H9 (cell line): ENCODE data around the gene ARHGAP8. TPM values are rescaled to one million over a fixed set of nuclear protein-coding genes. Genes with fewer than 3 reads are reported as not detected.

Experiments used
- DNase-seq: peaks from one replicate; pipeline ENCODE4 v3.0.0-alpha.2; 2017
- H2AFZ ChIP-seq: one replicate; pipeline ENCODE4 v1.6.1; 2013; ENCODE audit warnings: mild to moderate bottlenecking, low read length, control low read depth, moderate library complexity
- H2AK5ac ChIP-seq: 2 replicates; pipeline ENCODE4 v1.6.1; 2013; ENCODE audit warnings: low read length, control low read depth, mixed read lengths; ENCODE audit not compliant: insufficient read length
- H2BK120ac ChIP-seq: one replicate; pipeline ENCODE4 v1.6.1; 2013; ENCODE audit warnings: low read depth, mild to moderate bottlenecking, low read length, control low read depth, inconsistent platforms; ENCODE audit not compliant: poor library complexity, severe bottlenecking
- H2BK12ac ChIP-seq: 2 replicates; pipeline ENCODE4 v1.6.1; 2013; ENCODE audit warnings: low read length, control low read depth, mixed read lengths, low read depth; ENCODE audit not compliant: insufficient read length
- H2BK15ac ChIP-seq: 2 replicates; pipeline ENCODE4 v1.6.1; 2013; ENCODE audit warnings: low read depth, low read length, control low read depth
- H2BK20ac ChIP-seq: one replicate; pipeline ENCODE4 v1.6.1; 2013; ENCODE audit warnings: low read depth, mild to moderate bottlenecking, low read length, control low read depth, inconsistent platforms; ENCODE audit not compliant: poor library complexity, severe bottlenecking
- H2BK5ac ChIP-seq: 2 replicates; pipeline ENCODE4 v1.6.1; 2013; ENCODE audit warnings: low read length, control low read depth, mixed read lengths; ENCODE audit not compliant: insufficient read length
- H3K14ac ChIP-seq: 2 replicates; pipeline ENCODE4 v1.6.1; 2013; ENCODE audit warnings: low read length, control low read depth; ENCODE audit not compliant: insufficient read depth
- H3K18ac ChIP-seq: 2 replicates; pipeline ENCODE4 v1.6.1; 2013; ENCODE audit warnings: low read depth, mild to moderate bottlenecking, mixed read lengths, low read length, control low read depth; ENCODE audit not compliant: insufficient read length
- H3K23ac ChIP-seq: 2 replicates; pipeline ENCODE4 v1.6.1; 2013; ENCODE audit warnings: low read length, control low read depth, mixed read lengths, low read depth; ENCODE audit not compliant: insufficient read length
- H3K23me2 ChIP-seq: 2 replicates; pipeline ENCODE4 v1.6.1; 2013; ENCODE audit warnings: low read depth, mild to moderate bottlenecking, mixed read lengths, low read length, control low read depth; ENCODE audit not compliant: insufficient read length, poor library complexity, severe bottlenecking
- H3K27ac ChIP-seq: 2 replicates; pipeline ENCODE4 v1.5.1; 2013; ENCODE audit warnings: low read length, control low read depth, mixed read lengths, low read depth; ENCODE audit not compliant: insufficient read length
- H3K27me3 ChIP-seq: 2 replicates; pipeline ENCODE4 v1.6.1; 2013; ENCODE audit warnings: low read length, control low read depth, inconsistent platforms; ENCODE audit not compliant: insufficient read depth
- H3K4ac ChIP-seq: 2 replicates; pipeline ENCODE4 v1.6.1; 2013; ENCODE audit warnings: low read depth, mild to moderate bottlenecking, control low read depth, inconsistent platforms, low read length, moderate library complexity
- H3K4me1 ChIP-seq: 2 replicates; pipeline ENCODE4 v1.6.1; 2013; ENCODE audit warnings: low read length, control low read depth, inconsistent platforms; ENCODE audit not compliant: insufficient read depth
- H3K4me2 ChIP-seq: 2 replicates; pipeline ENCODE4 v1.6.1; 2013; ENCODE audit warnings: low read length, control low read depth, mixed read lengths; ENCODE audit not compliant: insufficient read length, insufficient read depth
- H3K56ac ChIP-seq: 2 replicates; pipeline ENCODE4 v1.6.1; 2013; ENCODE audit warnings: low read depth, mild to moderate bottlenecking, mixed read lengths, low read length, control low read depth; ENCODE audit not compliant: insufficient read length
- H3K79me1 ChIP-seq: 2 replicates; pipeline ENCODE4 v1.6.1; 2013; ENCODE audit warnings: low read depth, mild to moderate bottlenecking, moderate library complexity, low read length, control low read depth, inconsistent platforms; ENCODE audit not compliant: insufficient read depth, poor library complexity, severe bottlenecking
- H3K79me2 ChIP-seq: 2 replicates; pipeline ENCODE4 v1.6.1; 2013; ENCODE audit warnings: low read length, control low read depth, inconsistent platforms; ENCODE audit not compliant: insufficient read depth
- H3K9ac ChIP-seq: 2 replicates; pipeline ENCODE4 v1.6.1; 2013; ENCODE audit warnings: low read length, control low read depth, mixed read lengths; ENCODE audit not compliant: insufficient read length; ENCODE audit errors: extremely low read depth
- H3K9me3 ChIP-seq: one replicate; pipeline ENCODE4 v1.6.1; 2013; ENCODE audit warnings: low read depth, low read length, inconsistent platforms; ENCODE audit not compliant: control insufficient read depth
- H3T11ph ChIP-seq: one replicate; pipeline ENCODE4 v1.6.1; 2013; ENCODE audit warnings: mild to moderate bottlenecking, low read length, control low read depth, inconsistent platforms
- H4K20me1 ChIP-seq: one replicate; pipeline ENCODE4 v1.6.1; 2013; ENCODE audit not compliant: control insufficient read depth, insufficient read length, insufficient read depth
- H4K5ac ChIP-seq: 2 replicates; pipeline ENCODE4 v1.6.1; 2013; ENCODE audit warnings: low read depth, mild to moderate bottlenecking, mixed read lengths, low read length, control low read depth; ENCODE audit not compliant: insufficient read length
- H4K8ac ChIP-seq: replicated peaks from 2 replicates; pipeline ENCODE4 v1.6.1; 2013; ENCODE audit warnings: low read length, control low read depth, mixed read lengths, low read depth; ENCODE audit not compliant: insufficient read length
- H4K91ac ChIP-seq: 2 replicates; pipeline ENCODE4 v1.6.1; 2013; ENCODE audit warnings: low read depth, mild to moderate bottlenecking, moderate library complexity, mixed read lengths, low read length, control low read depth; ENCODE audit not compliant: insufficient read length
- H3K27ac Mint-ChIP-seq, 3 experiments: 2 replicates in 2 of 3; 3 replicates in 1 of 3; pipeline ENCODE4 v1.8.0; 2020 to 2021; ENCODE audit warnings: mixed read lengths in 3 of 3, mild to moderate bottlenecking in 1 of 3, moderate library complexity in 1 of 3
- H3K27me3 Mint-ChIP-seq: 2 replicates; pipeline ENCODE4 v1.8.0; 2021; ENCODE audit warnings: low read depth, mild to moderate bottlenecking, moderate library complexity, mixed read lengths
- H3K36me3 Mint-ChIP-seq, 3 experiments: 2 replicates in 2 of 3; 3 replicates in 1 of 3; pipeline ENCODE4 v1.8.0; 2020 to 2021; ENCODE audit warnings: low read depth in 3 of 3, mixed read lengths in 3 of 3; ENCODE audit not compliant: insufficient read depth in 1 of 3
- H3K4me1 Mint-ChIP-seq, 2 experiments: 2 replicates each; pipeline ENCODE4 v1.8.0; 2020; ENCODE audit warnings: mixed read lengths in 2 of 2
- H3K4me3 Mint-ChIP-seq, 2 experiments: 2 replicates in 1 of 2; 3 replicates in 1 of 2; pipeline ENCODE4 v1.8.0; 2020 to 2021; ENCODE audit warnings: mild to moderate bottlenecking in 2 of 2, mixed read lengths in 2 of 2, moderate library complexity in 1 of 2
- H3K9me3 Mint-ChIP-seq, 2 experiments: 2 replicates in 1 of 2; 3 replicates in 1 of 2; pipeline ENCODE4 v1.8.0; 2020; ENCODE audit warnings: mild to moderate bottlenecking in 2 of 2, mixed read lengths in 2 of 2, moderate library complexity in 1 of 2
- CTCF ChIP-seq: fragments of 200-600 bp; sonication (generic); conservative IDR thresholded peaks from 3 replicates; pipeline ENCODE4 v1.8.0; 2021; ENCODE audit warnings: antibody characterized with exemption, mild to moderate bottlenecking
- WGBS: extraction: QIAGEN DNeasy Blood & Tissue Kit; methylation state at CpG from one replicate; pipeline ENCODE4 v1.1.7; 2013; ENCODE audit warnings: missing lambda C conversion rate, low lambda C conversion rate, mixed read lengths; ENCODE audit not compliant: insufficient read length; ENCODE audit errors: extremely low coverage; 5-methylcytosine and 5-hydroxymethylcytosine counted together
- total RNA-seq: library from RNA; stranded (reverse); gene quantifications from 2 replicates; pipeline ENCODE4 v1.2.1, GENCODE V29; 2021

Gene ARHGAP8
- total RNA-seq, 1 experiment from 2014 or later: 35.4 TPM

- Histone ChIP-seq H3K4me1 (peaks cover 9% of the 10 kb centered on the region; the same call in 1 of the 2 replicates), H2AK5ac (no peak overlapping the region), H3K9me3 (no peaks in the 10 kb centered on the region), H3T11ph (no peak overlapping the region), H3K56ac (no peak overlapping the region), H3K23me2 (no peaks in the 10 kb centered on the region), H3K4me2 (no peak overlapping the region), H3K14ac (no peak overlapping the region; the same call in 1 of the 2 replicates), H2BK20ac (no peak overlapping the region), H2BK15ac (no peak overlapping the region), H3K79me1 (no peaks in the 10 kb centered on the region), H2BK5ac (no peak overlapping the region), H4K5ac (no peak overlapping the region), H3K79me2 (peaks cover 6% of the 10 kb centered on the region; the same call in 1 of the 2 replicates), H3K27me3 (no peaks in the 10 kb centered on the region), H4K8ac (no peak overlapping the region), H2BK120ac (no peak overlapping the region), H3K27ac (no peak overlapping the region), H3K18ac (no peak overlapping the region), H2AFZ (no peak overlapping the region), H4K20me1 (no peaks in the 10 kb centered on the region), H3K4ac (no peak overlapping the region), H3K9ac (no peak overlapping the region), H4K91ac (no peak overlapping the region), H2BK12ac (no peak overlapping the region), H3K23ac (no peak overlapping the region)
- Mint-ChIP-seq H3K4me3 (no peak overlapping the region), H3K27me3 (no peaks in the 10 kb centered on the region), H3K36me3 (peaks cover 23 to 40% (median 24%) of the 10 kb centered on the region in 3 experiments), H3K27ac (no peak overlapping the region; a peak in 1 of 7 replicates), H3K9me3 (peaks cover 5 to 15% of the 10 kb centered on the region in 2 experiments; a peak in 4 of 5 replicates), H3K4me1 (peaks cover 25 to 47% of the 10 kb centered on the region in 2 experiments)
- DNase-seq: no peak
- WGBS: no CpG with 5 or more reads among the region's 6 CpGs
- no peak for TF ChIP-seq CTCF
These were observed 6.6 kb downstream of the ARHGAP8 start for GRCh38 chr22:44759001-44759400.
